ENCODE results near the gene SAMD11. TPM values are rescaled to one million over a fixed set of nuclear protein-coding genes. Genes with fewer than 3 reads are reported as not detected.
A peak's percentile ranks its signal among the peaks of the same experiment; 100 is the strongest.
"Not testable (repeated sequence)": the region's sequence is repeated elsewhere in the genome, so short reads cannot be mapped to it uniquely, and the experiment has no call there.

Gene SAMD11, protein sequence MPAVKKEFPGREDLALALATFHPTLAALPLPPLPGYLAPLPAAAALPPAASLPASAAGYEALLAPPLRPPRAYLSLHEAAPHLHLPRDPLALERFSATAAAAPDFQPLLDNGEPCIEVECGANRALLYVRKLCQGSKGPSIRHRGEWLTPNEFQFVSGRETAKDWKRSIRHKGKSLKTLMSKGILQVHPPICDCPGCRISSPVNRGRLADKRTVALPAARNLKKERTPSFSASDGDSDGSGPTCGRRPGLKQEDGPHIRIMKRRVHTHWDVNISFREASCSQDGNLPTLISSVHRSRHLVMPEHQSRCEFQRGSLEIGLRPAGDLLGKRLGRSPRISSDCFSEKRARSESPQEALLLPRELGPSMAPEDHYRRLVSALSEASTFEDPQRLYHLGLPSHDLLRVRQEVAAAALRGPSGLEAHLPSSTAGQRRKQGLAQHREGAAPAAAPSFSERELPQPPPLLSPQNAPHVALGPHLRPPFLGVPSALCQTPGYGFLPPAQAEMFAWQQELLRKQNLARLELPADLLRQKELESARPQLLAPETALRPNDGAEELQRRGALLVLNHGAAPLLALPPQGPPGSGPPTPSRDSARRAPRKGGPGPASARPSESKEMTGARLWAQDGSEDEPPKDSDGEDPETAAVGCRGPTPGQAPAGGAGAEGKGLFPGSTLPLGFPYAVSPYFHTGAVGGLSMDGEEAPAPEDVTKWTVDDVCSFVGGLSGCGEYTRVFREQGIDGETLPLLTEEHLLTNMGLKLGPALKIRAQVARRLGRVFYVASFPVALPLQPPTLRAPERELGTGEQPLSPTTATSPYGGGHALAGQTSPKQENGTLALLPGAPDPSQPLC
- polyA plus RNA-seq (11.2 and 21.6 TPM in 2 replicates), polyA minus RNA-seq (3.6 and 6.1 TPM in 2 replicates)

DNA sequence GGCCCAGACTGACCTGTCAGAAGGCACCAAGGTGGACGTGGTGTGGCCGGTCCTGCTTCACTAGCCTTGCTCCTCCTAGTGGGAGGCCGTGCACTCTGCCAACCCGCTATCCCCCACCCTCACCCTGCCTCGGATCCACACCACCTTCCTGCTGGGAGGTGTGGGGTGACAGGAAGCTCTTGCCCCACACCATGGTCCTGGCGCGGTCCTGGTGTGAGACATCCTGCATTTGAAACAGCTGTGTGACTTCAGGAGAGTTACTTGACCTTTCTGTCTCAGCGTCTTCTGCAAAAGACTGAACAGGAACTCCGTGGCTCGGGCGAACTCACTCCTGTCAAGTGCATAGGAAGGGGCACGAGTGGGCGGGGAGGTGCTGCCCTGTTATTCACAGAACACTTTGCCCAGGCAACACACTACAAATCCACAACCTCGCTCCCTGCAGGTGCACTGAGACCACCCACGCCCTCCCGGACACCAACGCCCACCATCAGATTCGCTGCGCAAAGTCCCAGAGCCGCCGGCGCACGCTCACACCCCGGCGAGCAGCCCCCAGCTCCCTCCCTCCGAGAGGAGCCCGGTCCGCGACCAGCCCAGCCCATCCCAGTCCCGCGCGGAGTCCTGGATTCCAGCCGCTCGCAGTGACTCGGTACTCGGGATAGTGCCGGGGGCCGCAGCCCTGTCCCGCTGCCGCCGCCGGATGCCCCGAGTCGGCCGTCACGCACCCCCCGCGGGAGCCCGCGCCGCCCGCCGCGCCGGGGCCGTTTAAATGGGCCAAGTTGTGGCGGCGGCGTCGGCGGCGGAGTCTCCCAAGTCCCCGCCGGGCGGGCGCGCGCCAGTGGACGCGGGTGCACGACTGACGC is at the start of gene SAMD11:
SAMD11 (plus strand) TSS at position 793 of the 860 bp plus-strand sequence. CDS start 509 bp downstream, outside the sequence.
- H3K9me3 ChIP-seq (ENCODE audit: low read length): no peaks in the 10 kb centered on the region
- no peaks in the 10 kb centered on the region for H3K36me3 ChIP-seq (ENCODE audit: insufficient read depth, low read length)
- no peaks in the 10 kb centered on the region for H3K79me2 ChIP-seq (replicated peaks; ENCODE audit: insufficient read depth, low read length)
- H2AFZ ChIP-seq (ENCODE audit: low read depth, low read length): no peak within 1 kb of the TSS
- H3K27ac ChIP-seq (ENCODE audit: low read length): no peak within 1 kb of the TSS
- no peaks in the 10 kb centered on the region for H4K20me1 ChIP-seq (ENCODE audit: insufficient read depth)
- H3K9me2 ChIP-seq (ENCODE audit: insufficient read depth, low read length): no peaks in the 10 kb centered on the region
- H3K4me2 ChIP-seq (ENCODE audit: low read length): peak within 1 kb of the TSS; percentile 51
- H3K9ac ChIP-seq (ENCODE audit: low read length): peak within 1 kb of the TSS; percentile 31
- peaks cover 55% of the 10 kb centered on the region for H3K27me3 ChIP-seq (ENCODE audit: insufficient read depth, low read depth, low read length)
- H3F3A ChIP-seq (ENCODE audit: insufficient read depth, low read length, poor library complexity, severe bottlenecking): no peaks in the 10 kb centered on the region
- H3K4me3 ChIP-seq (ENCODE audit: low read length): peak within 1 kb of the TSS; percentile 67
- TF ChIP-seq RAD21 (conservative IDR thresholded peaks at IDR 0.05): no peak
- peak; percentile 16 for TF ChIP-seq EP300 (conservative IDR thresholded peaks at IDR 0.05; ENCODE audit: poor library complexity, severe bottlenecking)

DNA sequence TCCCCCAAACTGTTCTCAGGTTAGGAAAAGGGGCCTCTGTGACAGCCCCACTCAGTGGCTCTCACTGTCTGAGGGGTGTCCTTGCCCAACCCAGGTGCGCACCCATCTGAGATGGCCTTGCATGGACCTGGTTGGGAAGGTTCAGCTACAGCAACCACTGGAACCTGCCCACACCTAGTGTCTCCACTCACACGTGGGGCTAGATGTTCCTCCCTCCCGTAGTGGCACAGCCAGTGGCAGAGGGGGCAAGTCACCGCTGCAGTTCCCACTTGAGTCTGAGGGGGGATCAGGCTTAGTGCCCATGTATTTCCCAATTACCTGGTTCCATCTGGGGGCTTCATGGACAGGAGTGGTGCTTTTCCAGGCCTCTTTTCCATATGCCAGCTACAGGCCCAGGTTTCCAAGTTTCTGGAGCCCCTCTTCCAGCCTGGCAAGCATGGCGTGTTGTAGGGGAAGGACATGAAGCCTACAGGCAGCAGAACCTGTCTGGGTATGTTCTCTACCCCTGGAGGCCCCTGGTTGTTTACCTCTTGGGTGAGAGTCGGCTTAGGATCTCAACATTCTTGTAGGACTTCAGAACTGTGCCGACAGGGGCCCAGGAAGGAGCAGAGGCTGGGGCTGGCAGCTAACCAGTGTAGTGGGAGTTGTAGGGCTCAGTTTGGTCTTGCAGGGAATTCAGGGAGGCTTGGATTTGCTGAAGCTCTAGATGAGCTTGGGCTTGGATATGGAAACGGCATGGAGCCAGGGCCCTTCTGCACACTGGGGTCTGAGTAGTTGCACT is 47.1 kb upstream of the SAMD11 start:
- H3K79me2 ChIP-seq (replicated peaks; ENCODE audit: insufficient read depth, low read length); H3K36me3 ChIP-seq (ENCODE audit: insufficient read depth, low read length); H3F3A ChIP-seq (ENCODE audit: insufficient read depth, low read length, poor library complexity, severe bottlenecking); H2AFZ ChIP-seq (ENCODE audit: low read depth, low read length); H3K27me3 ChIP-seq (ENCODE audit: insufficient read depth, low read depth, low read length); H3K27ac ChIP-seq (ENCODE audit: low read length); H3K4me2 ChIP-seq (ENCODE audit: low read length); H3K9me2 ChIP-seq (ENCODE audit: insufficient read depth, low read length); H4K20me1 ChIP-seq (ENCODE audit: insufficient read depth); H3K9me3 ChIP-seq (ENCODE audit: low read length); H3K9ac ChIP-seq (ENCODE audit: low read length); H3K4me3 ChIP-seq (ENCODE audit: low read length): not testable (repeated sequence)

DNA sequence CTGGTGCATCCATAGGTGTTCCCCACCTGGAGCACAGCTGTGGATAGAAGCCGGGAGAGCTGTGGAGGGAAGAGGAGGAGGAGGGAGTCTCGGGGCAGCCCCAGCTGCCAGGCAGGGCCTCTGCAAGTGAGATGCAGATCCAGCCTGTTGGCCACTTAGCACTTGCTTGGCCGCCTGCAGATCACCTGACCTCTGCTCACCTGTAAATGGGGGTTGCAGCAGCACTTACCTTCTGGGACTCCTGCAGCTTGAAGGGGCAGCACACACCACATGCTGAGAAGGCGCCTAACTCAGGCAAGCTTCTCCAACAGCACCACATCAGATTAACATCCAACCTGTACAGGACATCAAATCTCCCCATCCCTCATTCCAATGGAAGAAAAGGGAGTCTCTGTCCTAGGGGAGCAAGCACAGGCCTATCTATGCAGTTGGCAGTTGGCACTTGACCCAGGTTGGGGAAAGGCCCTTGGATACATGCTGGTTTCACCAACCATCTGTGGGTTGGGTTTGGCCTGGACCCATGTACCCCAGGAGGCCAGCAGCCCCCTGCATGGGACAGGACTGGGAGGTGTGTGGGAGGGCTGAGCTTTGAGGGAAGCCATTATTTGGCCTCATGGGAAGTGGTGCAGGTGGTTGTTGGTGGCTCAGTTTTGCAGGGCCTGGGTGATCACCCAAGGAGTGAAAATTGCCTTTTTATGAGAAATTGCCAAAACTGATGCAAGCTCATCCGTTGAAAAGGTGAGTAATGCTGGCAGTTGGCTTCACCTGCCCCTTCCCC is 46.3 kb upstream of the SAMD11 start:
- not testable (repeated sequence) for H3K4me2 ChIP-seq (ENCODE audit: low read length); H3K27ac ChIP-seq (ENCODE audit: low read length); H3K9ac ChIP-seq (ENCODE audit: low read length); H3K9me2 ChIP-seq (ENCODE audit: insufficient read depth, low read length); H2AFZ ChIP-seq (ENCODE audit: low read depth, low read length); H3K4me3 ChIP-seq (ENCODE audit: low read length); H3K36me3 ChIP-seq (ENCODE audit: insufficient read depth, low read length); H3F3A ChIP-seq (ENCODE audit: insufficient read depth, low read length, poor library complexity, severe bottlenecking); H3K79me2 ChIP-seq (replicated peaks; ENCODE audit: insufficient read depth, low read length); H3K27me3 ChIP-seq (ENCODE audit: insufficient read depth, low read depth, low read length); H3K9me3 ChIP-seq (ENCODE audit: low read length); H4K20me1 ChIP-seq (ENCODE audit: insufficient read depth)

DNA sequence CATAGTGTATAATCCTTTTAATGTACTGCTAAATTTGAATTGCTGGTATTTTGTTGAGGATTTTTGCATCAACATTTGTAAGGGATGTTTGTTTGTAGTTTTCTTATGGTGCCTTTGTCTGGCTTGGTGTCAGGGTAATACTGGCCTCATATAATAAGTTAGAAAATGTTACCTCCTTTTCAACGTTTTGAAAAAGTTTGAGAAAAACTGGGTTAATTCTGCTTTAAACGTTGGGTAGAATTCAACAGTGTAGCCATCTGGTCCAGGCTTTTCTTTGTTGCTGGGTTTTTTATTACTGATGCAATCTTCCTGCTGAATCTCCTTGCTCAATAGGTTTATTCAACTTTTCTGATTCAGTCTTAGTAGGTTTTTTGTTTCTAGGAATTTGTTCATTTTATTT is 43.2 kb upstream of the SAMD11 start:
- not testable (repeated sequence) for H3K27ac ChIP-seq (ENCODE audit: low read length); H3K27me3 ChIP-seq (ENCODE audit: insufficient read depth, low read depth, low read length); H2AFZ ChIP-seq (ENCODE audit: low read depth, low read length); H3K9me2 ChIP-seq (ENCODE audit: insufficient read depth, low read length); H3K4me3 ChIP-seq (ENCODE audit: low read length); H3K36me3 ChIP-seq (ENCODE audit: insufficient read depth, low read length); H4K20me1 ChIP-seq (ENCODE audit: insufficient read depth); H3K9ac ChIP-seq (ENCODE audit: low read length); H3K4me2 ChIP-seq (ENCODE audit: low read length); H3K79me2 ChIP-seq (replicated peaks; ENCODE audit: insufficient read depth, low read length); H3K9me3 ChIP-seq (ENCODE audit: low read length); H3F3A ChIP-seq (ENCODE audit: insufficient read depth, low read length, poor library complexity, severe bottlenecking)

DNA sequence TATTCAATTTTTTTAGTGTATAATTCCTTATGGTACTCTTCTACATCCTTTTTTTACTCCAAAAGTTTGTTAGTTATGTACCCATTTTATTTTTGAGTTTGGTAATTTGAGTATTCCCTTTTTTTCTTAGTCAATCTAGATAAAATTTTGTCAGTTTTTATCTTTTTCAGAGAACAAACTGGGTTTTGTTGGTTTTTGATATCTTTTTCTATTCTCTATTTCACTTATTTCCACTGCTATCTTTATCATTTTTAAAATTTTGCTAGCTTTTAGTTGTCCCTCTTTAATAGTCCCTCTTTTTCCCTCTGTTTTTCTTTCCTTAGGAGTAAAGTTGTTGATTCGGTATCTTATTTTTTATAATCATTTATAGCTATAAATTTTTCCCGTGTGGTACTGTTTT is 42.8 kb upstream of the SAMD11 start:
- H3K4me3 ChIP-seq (ENCODE audit: low read length); H3F3A ChIP-seq (ENCODE audit: insufficient read depth, low read length, poor library complexity, severe bottlenecking); H3K27me3 ChIP-seq (ENCODE audit: insufficient read depth, low read depth, low read length); H3K4me2 ChIP-seq (ENCODE audit: low read length); H3K9me3 ChIP-seq (ENCODE audit: low read length); H3K9me2 ChIP-seq (ENCODE audit: insufficient read depth, low read length); H4K20me1 ChIP-seq (ENCODE audit: insufficient read depth); H3K27ac ChIP-seq (ENCODE audit: low read length); H3K79me2 ChIP-seq (replicated peaks; ENCODE audit: insufficient read depth, low read length); H3K9ac ChIP-seq (ENCODE audit: low read length); H2AFZ ChIP-seq (ENCODE audit: low read depth, low read length); H3K36me3 ChIP-seq (ENCODE audit: insufficient read depth, low read length): not testable (repeated sequence)

All from neural cell (in vitro differentiated cells).